Measurements from ENCODE around the gene ERBB2. TPM values are rescaled to one million over a fixed set of nuclear protein-coding genes. Genes with fewer than 3 reads are reported as not detected.

Gene ERBB2
- total and polyA plus RNA-seq, 2 of the 8 experiments (the other 6 are each of a cell fraction or from before 2014, with no cell fraction given), result 183 to 394 TPM

- TF ChIP-seq, protein P1, sequence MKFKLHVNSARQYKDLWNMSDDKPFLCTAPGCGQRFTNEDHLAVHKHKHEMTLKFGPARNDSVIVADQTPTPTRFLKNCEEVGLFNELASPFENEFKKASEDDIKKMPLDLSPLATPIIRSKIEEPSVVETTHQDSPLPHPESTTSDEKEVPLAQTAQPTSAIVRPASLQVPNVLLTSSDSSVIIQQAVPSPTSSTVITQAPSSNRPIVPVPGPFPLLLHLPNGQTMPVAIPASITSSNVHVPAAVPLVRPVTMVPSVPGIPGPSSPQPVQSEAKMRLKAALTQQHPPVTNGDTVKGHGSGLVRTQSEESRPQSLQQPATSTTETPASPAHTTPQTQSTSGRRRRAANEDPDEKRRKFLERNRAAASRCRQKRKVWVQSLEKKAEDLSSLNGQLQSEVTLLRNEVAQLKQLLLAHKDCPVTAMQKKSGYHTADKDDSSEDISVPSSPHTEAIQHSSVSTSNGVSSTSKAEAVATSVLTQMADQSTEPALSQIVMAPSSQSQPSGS (IDR thresholded peaks at IDR 0.05; ENCODE audit: low read length), result 0 out of 2 replicates have a peak, but pooled peaks have one; percentile 66
- TF ChIP-seq SP2 (IDR thresholded peaks at IDR 0.05; ENCODE audit: low read length) (no peak), SIRT6 (IDR thresholded peaks at IDR 0.05; ENCODE audit: low read length) (no peak), RNF2 (IDR thresholded peaks at IDR 0.05; ENCODE audit: borderline replicate concordance, low read depth, low read length, missing control alignments, poor library complexity, severe bottlenecking) (no peak), KDM4A (IDR thresholded peaks at IDR 0.05; ENCODE audit: low read depth, low read length, severe bottlenecking) (peak; percentile 44), SRF (IDR thresholded peaks at IDR 0.05; ENCODE audit: low read depth, low read length) (no peak), KDM5A (IDR thresholded peaks at IDR 0.05; ENCODE audit: low read length) (no peak), HDAC2 (IDR thresholded peaks at IDR 0.05; ENCODE audit: borderline replicate concordance in 1 of 2, low read depth in 2 of 2, low read length in 2 of 2) (no peak), RAD21 (IDR thresholded peaks at IDR 0.05 in 1 of 2, conservative IDR thresholded peaks at IDR 0.05 in 1 of 2; ENCODE audit: low read depth in 2 of 2, low read length in 2 of 2) (no peak), POLR2A (IDR thresholded peaks at IDR 0.05; ENCODE audit: control extremely low read depth in 1 of 2, low read depth in 2 of 2, low read length in 2 of 2) (peak in 1 of 2 experiments; percentile 77; a peak in 1 of 3 replicates), CTBP2 (IDR thresholded peaks at IDR 0.05; ENCODE audit: borderline replicate concordance, insufficient read depth, insufficient read length, low read length) (no peak), TAF1 (IDR thresholded peaks at IDR 0.05; ENCODE audit: low read depth, low read length) (peak; percentile 57), TCF12 (IDR thresholded peaks at IDR 0.05; ENCODE audit: low read depth, low read length) (peak; percentile 90), SAP30 (IDR thresholded peaks at IDR 0.05; ENCODE audit: insufficient read depth, insufficient replicate concordance, low read length) (no peak), TEAD4 (IDR thresholded peaks at IDR 0.05; ENCODE audit: low read depth, low read length) (no peak), NRF1 (IDR thresholded peaks at IDR 0.05; ENCODE audit: low read depth, low read length) (no peak), SUZ12 (IDR thresholded peaks at IDR 0.05; ENCODE audit: low read length) (no peak), ATF3 (IDR thresholded peaks at IDR 0.05; ENCODE audit: insufficient read depth, low read depth, low read length) (no peak)
Observed at GRCh38 chr17:39737760-39738567, 38.1 kb downstream of the ERBB2 start, which contains the start of gene GRB7 (continued).
